ENCODE measurements around the gene ADAMTSL1.

DNA sequence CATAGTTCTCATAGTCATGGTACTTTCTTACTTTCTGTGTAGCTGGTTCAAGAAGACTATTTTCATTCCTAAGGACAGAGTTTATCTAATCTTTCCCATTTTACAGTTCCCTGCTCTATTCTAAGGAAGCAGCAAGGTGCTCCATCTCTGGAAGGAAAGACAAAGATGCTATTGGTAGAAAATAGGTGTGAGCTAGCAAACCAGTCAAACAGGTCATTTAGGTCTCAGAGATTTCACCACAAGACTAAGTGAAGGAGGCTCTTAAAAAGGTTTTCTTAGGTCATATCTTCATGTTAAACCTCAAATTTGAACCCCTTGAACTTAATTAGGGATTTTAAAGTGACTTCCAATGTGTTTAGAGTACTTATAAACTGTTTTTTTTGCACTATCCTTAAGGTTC lies 62.6 kb downstream of the ADAMTSL1 start:
- TF ChIP-seq, protein P1, sequence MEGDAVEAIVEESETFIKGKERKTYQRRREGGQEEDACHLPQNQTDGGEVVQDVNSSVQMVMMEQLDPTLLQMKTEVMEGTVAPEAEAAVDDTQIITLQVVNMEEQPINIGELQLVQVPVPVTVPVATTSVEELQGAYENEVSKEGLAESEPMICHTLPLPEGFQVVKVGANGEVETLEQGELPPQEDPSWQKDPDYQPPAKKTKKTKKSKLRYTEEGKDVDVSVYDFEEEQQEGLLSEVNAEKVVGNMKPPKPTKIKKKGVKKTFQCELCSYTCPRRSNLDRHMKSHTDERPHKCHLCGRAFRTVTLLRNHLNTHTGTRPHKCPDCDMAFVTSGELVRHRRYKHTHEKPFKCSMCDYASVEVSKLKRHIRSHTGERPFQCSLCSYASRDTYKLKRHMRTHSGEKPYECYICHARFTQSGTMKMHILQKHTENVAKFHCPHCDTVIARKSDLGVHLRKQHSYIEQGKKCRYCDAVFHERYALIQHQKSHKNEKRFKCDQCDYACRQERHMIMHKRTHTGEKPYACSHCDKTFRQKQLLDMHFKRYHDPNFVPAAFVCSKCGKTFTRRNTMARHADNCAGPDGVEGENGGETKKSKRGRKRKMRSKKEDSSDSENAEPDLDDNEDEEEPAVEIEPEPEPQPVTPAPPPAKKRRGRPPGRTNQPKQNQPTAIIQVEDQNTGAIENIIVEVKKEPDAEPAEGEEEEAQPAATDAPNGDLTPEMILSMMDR (conservative IDR thresholded peaks at IDR 0.05 in 1 of 2, IDR thresholded peaks at IDR 0.05 in 1 of 2; ENCODE audit: extremely low read depth in 1 of 2, insufficient read depth in 1 of 2, low read depth in 1 of 2, low read length in 2 of 2), result no peak
- TF ChIP-seq EZH2 (IDR thresholded peaks at IDR 0.05; ENCODE audit: borderline replicate concordance, low read length), result no peak

All from mammary epithelial cell (primary cell).